DOHH2 (cell line): ENCODE data around the gene DSCAM.

Experiments used
- CTCF ChIP-seq: fragments of 200-600 bp; sonication (generic); IDR thresholded peaks from one replicate; pipeline ENCODE4 v1.5.1; 2014; ENCODE audit warnings: antibody characterized with exemption, mild to moderate bottlenecking, low read depth, low read length; ENCODE audit not compliant: poor library complexity, severe bottlenecking
- EZH2phosphoT487 ChIP-seq: fragments of 200-600 bp; sonication (generic); IDR thresholded peaks from 2 replicates; pipeline ENCODE4 v1.6.1; 2017; ENCODE audit warnings: borderline replicate concordance, mild to moderate bottlenecking, antibody characterized with exemption, low read length, moderate library complexity, mixed read lengths

- TF ChIP-seq CTCF = no peak
- no peak for TF ChIP-seq EZH2phosphoT487
These were observed 751.5 kb downstream of the DSCAM start for GRCh38 chr21:40095477-40095876.
